K562 (cell line): Measurements from ENCODE around the gene OR4D2. TPM values are rescaled to one million over a fixed set of nuclear protein-coding genes. Genes with fewer than 3 reads are reported as not detected.

Experiments
- ATAC-seq: fragments of 200-7000 bp; cut with Tn5 transposase; 3 replicates; pipeline ENCODE4 v1.9.1; 2020; ENCODE audit warnings: moderate library complexity
- BruUV-seq: library from RNA; stranded (reverse); fragments of 400-500 nt; replicated peaks from 2 replicates; lab custom pipeline; 2021; lab: Mats Ljungman, UMichigan
- CTCF ChIA-PET: fragments of 300-600 bp; formaldehyde crosslinking; extraction: SDS; loops from one replicate; lab custom pipeline; 2021; ENCODE audit warnings: low intra/inter-chr PET ratio; lab: Yijun Ruan, JAX
- POLR2A ChIA-PET: fragments of 300-600, 350-650 bp; sonication (Branson Sonifier 250); formaldehyde crosslinking; extraction: SDS; loops from one replicate; lab custom pipeline; 2021; ENCODE audit warnings: antibody characterized with exemption, inconsistent platforms; lab: Yijun Ruan, JAX
- DNase-seq, 4 experiments: peaks; one replicate each; pipeline versions ENCODE4 v3.0.0 to v3.0.0-alpha.2; 2011 to 2018; ENCODE audit warnings: low spot score in 3 of 4, mixed read lengths in 3 of 4; ENCODE audit errors: extremely low read depth in 1 of 4
- FAIRE-seq: peaks from 2 replicates; lab custom pipeline; 2011; peaks lifted over from hg19 to GRCh38; lab: Jason Lieb, UNC
- H2AFZ ChIP-seq: 2 replicates; pipeline ENCODE4 v1.6.0; 2011; ENCODE audit warnings: low read depth, low read length, control low read depth, inconsistent platforms
- H3K27ac ChIP-seq: fragments of 200-600 bp; 3 replicates; pipeline ENCODE4 v1.8.0; 2011; ENCODE audit warnings: low read depth, mild to moderate bottlenecking, control low read depth, inconsistent platforms, low read length, moderate library complexity, mixed read lengths; ENCODE audit errors: extremely low read depth
- H3K27me3 ChIP-seq, 2 experiments: fragments of 300-600 bp in 1 of 2; 2 replicates in 1 of 2; 3 replicates in 1 of 2; pipeline versions ENCODE4 v1.6.0 to v1.8.0; 2011; ENCODE audit warnings: inconsistent platforms in 2 of 2, low read length in 2 of 2, mild to moderate bottlenecking in 1 of 2, mixed read lengths in 1 of 2, moderate library complexity in 1 of 2; ENCODE audit not compliant: control insufficient read depth in 2 of 2, insufficient read depth in 2 of 2
- H3K36me3 ChIP-seq: fragments of 300-600 bp; 3 replicates; pipeline ENCODE4 v1.8.0; 2011; ENCODE audit warnings: mild to moderate bottlenecking, low read length, inconsistent platforms; ENCODE audit not compliant: control insufficient read depth, insufficient read depth
- H3K4me1 ChIP-seq, 2 experiments: fragments of 200-600 bp in 1 of 2; replicated peaks in 1 of 2; 2 replicates in 1 of 2; 3 replicates in 1 of 2; pipeline versions ENCODE4 v1.5.1 to v1.8.0; 2011; ENCODE audit warnings: inconsistent platforms in 2 of 2, low read length in 2 of 2, mild to moderate bottlenecking in 1 of 2, mixed read lengths in 1 of 2, moderate library complexity in 1 of 2; ENCODE audit not compliant: control insufficient read depth in 2 of 2, insufficient read depth in 2 of 2
- H3K4me2 ChIP-seq: 2 replicates; pipeline ENCODE4 v1.6.1; 2011; ENCODE audit warnings: low read length, control low read depth, inconsistent platforms, mixed read lengths; ENCODE audit not compliant: insufficient read depth
- H3K4me3 ChIP-seq: fragments of 200-600 bp; sonication (generic), shearing (Covaris generic); 2 replicates; pipeline ENCODE4 v1.5.1; 2016; ENCODE audit warnings: control low read depth, inconsistent platforms
- H3K79me2 ChIP-seq: fragments of 200-600 bp; 3 replicates; pipeline ENCODE4 v1.8.0; 2011; ENCODE audit warnings: low read length, inconsistent platforms; ENCODE audit not compliant: control insufficient read depth, insufficient read depth
- H3K9ac ChIP-seq, 2 experiments: 2 replicates each; pipeline versions ENCODE4 v1.6.0 to v1.6.1; 2011; ENCODE audit warnings: low read depth in 2 of 2, low read length in 2 of 2, control low read depth in 1 of 2, inconsistent platforms in 1 of 2, mild to moderate bottlenecking in 1 of 2, mixed read lengths in 1 of 2; ENCODE audit not compliant: insufficient read depth in 1 of 2
- H3K9me1 ChIP-seq: one replicate; pipeline ENCODE4 v1.6.0; 2011; ENCODE audit warnings: inconsistent platforms, mild to moderate bottlenecking, low read length, moderate library complexity; ENCODE audit not compliant: control insufficient read depth, insufficient read depth
- H3K9me3 ChIP-seq: replicated peaks from 2 replicates; pipeline ENCODE4 v1.5.1; 2011; ENCODE audit warnings: low read depth, low read length, inconsistent platforms; ENCODE audit not compliant: control insufficient read depth, insufficient read depth
- H4K20me1 ChIP-seq: replicated peaks from 2 replicates; pipeline ENCODE4 v1.6.1; 2011; ENCODE audit warnings: low read length, inconsistent platforms, mixed read lengths; ENCODE audit not compliant: control insufficient read depth, insufficient read depth
- ATF1 ChIP-seq, 2 experiments: fragments of 450-650 bp in 1 of 2; IDR thresholded peaks; 2 replicates each; pipeline ENCODE4 v1.6.1; 2016; ENCODE audit warnings: missing compliant biosample characterization in 1 of 2, missing genetic modification characterization in 1 of 2
- CREM ChIP-seq: IDR thresholded peaks from 2 replicates; pipeline ENCODE4 v1.6.1; 2014; ENCODE audit warnings: antibody characterized with exemption, low read depth
- E2F6 ChIP-seq, 2 experiments: IDR thresholded peaks; 2 replicates each; pipeline ENCODE4 v1.6.1; 2011; ENCODE audit warnings: borderline replicate concordance in 1 of 2, control low read depth in 1 of 2, low read depth in 1 of 2, low read length in 1 of 2, mild to moderate bottlenecking in 1 of 2, mixed read lengths in 1 of 2, moderate library complexity in 1 of 2; ENCODE audit not compliant: insufficient read depth in 1 of 2, insufficient read length in 1 of 2, poor library complexity in 1 of 2, severe bottlenecking in 1 of 2; ENCODE audit errors: extremely low read depth in 1 of 2
- NFATC3 ChIP-seq: fragments of 450-650 bp; IDR thresholded peaks from 2 replicates; pipeline ENCODE4 v1.6.1; 2017; ENCODE audit warnings: mild to moderate bottlenecking
- UBTF ChIP-seq, 2 experiments: IDR thresholded peaks; 2 replicates each; pipeline ENCODE4 v1.6.1; 2012; ENCODE audit warnings: improper control_type of control experiment in 2 of 2, low read depth in 2 of 2, low read length in 2 of 2, borderline replicate concordance in 1 of 2
- WGBS: fragments of 100-300 bp; shearing (Covaris generic); methylation state at CpG from one replicate; pipeline ENCODE4 v1.1.6; 2016; ENCODE audit warnings: low coverage, mixed read lengths; ENCODE audit not compliant: insufficient coverage; ENCODE audit errors: missing lambda C conversion rate; 5-methylcytosine and 5-hydroxymethylcytosine counted together
- in situ Hi-C: fragments of 300-500 bp; cut with MboI; formaldehyde crosslinking; loops from 4 replicates; pipeline ENCODE4 v1.15.0; 2018; ENCODE audit warnings: inconsistent platforms, mixed read lengths
- intact Hi-C: fragments of 100-400 bp; cut with micrococcal nuclease; formaldehyde crosslinking; loops from 2 replicates; pipeline ENCODE4 v1.14.2; 2022
- polyA plus RNA-seq, 8 experiments: library from polyadenylated mRNA; depleted of rRNA in 4 of 8; stranded (reverse) in 5 of 8; unstranded in 3 of 8; fragments of >200 nt; fragmentation: Nextera tagmentation in 2 of 8; fragmentation: Illumina TruSeq in 1 of 8; extraction: Ambion mirVana in 2 of 8; extraction: Trizol in 1 of 8; gene quantifications; 2 replicates each; pipeline versions ENCODE4 v1.2.1 to v1.2.3, GENCODE V29; 2011 to 2014; ENCODE audit warnings: inconsistent platforms in 1 of 8, missing spikeins in 1 of 8
- total RNA-seq, 7 experiments: library from RNA; depleted of rRNA in 6 of 7; stranded (reverse); fragments of >200 nt in 6 of 7; fragmentation: Illumina TruSeq in 2 of 7; extraction: Trizol in 2 of 7; gene quantifications; 2 replicates each; pipeline versions ENCODE4 v1.2.1 to v1.2.3, GENCODE V29; 2011 to 2021; ENCODE audit warnings: low replicate concordance in 1 of 7
- TF ChIP-seq, protein P1 (sequence below): fragments of 250-450 bp; sonication (Bioruptor Pico); IDR thresholded peaks from 2 replicates; pipeline ENCODE4 v1.8.0; 2022; ENCODE audit warnings: moderate library complexity, mild to moderate bottlenecking, inconsistent platforms

OR4D2 gene
- total and polyA plus RNA-seq, 9 of the 15 experiments (the other 6 are each of a cell fraction or from before 2014, with no cell fraction given) = not detected

GRCh38 chr17:58156839-58157803 is 9.7 kb upstream of the OR4D2 start:
- H3K79me2 ChIP-seq = no peaks in the 10 kb centered on the region
- H3K36me3 ChIP-seq = no peaks in the 10 kb centered on the region
- FAIRE-seq = peak; percentile 40
- H3K9ac ChIP-seq = peak overlapping the region in 1 of 2 experiments; percentile 66; a peak in 2 of 4 replicates
- intact Hi-C loops = no loop called here
- CTCF ChIA-PET = no interaction called here
- peak; percentile 61 for ATAC-seq
- peak overlapping the region; percentile 23; the same call in 1 of the 2 replicates for H3K4me3 ChIP-seq
- no peaks in the 10 kb centered on the region for H4K20me1 ChIP-seq
- in situ Hi-C loops = no loop called here
- 5% methylated on average over 65 of the region's 65 CpGs for WGBS
- TF ChIP-seq E2F6 (IDR thresholded peaks at IDR 0.05; ENCODE audit: borderline replicate concordance in 1 of 2, extremely low read depth in 1 of 2, insufficient read depth in 1 of 2, insufficient read length in 1 of 2, low read depth in 1 of 2, low read length in 1 of 2, poor library complexity in 1 of 2, severe bottlenecking in 1 of 2) (peak in 1 of 2 experiments; percentile 18), NFATC3 (no peak), UBTF (IDR thresholded peaks at IDR 0.05; ENCODE audit: borderline replicate concordance in 1 of 2, low read depth in 2 of 2, low read length in 2 of 2) (0 out of 4 replicates have a peak, but pooled peaks of 1 of the 2 experiments have one; percentile 48), ATF1 (CRISPR knock-in tag; IDR thresholded peaks at IDR 0.05) (no peak), ATF1 (tag; IDR thresholded peaks at IDR 0.05) (peak; percentile 53), CREM (0 out of 2 replicates have a peak, but pooled peaks have one; percentile 14)
- TF ChIP-seq, protein P1, sequence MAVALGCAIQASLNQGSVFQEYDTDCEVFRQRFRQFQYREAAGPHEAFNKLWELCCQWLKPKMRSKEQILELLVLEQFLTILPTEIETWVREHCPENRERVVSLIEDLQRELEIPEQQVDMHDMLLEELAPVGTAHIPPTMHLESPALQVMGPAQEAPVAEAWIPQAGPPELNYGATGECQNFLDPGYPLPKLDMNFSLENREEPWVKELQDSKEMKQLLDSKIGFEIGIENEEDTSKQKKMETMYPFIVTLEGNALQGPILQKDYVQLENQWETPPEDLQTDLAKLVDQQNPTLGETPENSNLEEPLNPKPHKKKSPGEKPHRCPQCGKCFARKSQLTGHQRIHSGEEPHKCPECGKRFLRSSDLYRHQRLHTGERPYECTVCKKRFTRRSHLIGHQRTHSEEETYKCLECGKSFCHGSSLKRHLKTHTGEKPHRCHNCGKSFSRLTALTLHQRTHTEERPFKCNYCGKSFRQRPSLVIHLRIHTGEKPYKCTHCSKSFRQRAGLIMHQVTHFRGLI (CRISPR knock-in tag) = no peak
- TF ChIP-seq, all 486 proteins: peak for 4
- no TSS peak for BruUV-seq
- Histone ChIP-seq H3K9me1 (no peaks in the 10 kb centered on the region), H3K4me2 (peak overlapping the region; percentile 40), H3K4me1 (peaks cover 0 to 7% of the 10 kb centered on the region in 2 experiments; a peak in 2 of 5 replicates), H3K27ac (no peak overlapping the region), H3K9me3 (no peaks in the 10 kb centered on the region), H3K27me3 (peaks cover 24 to 39% of the 10 kb centered on the region in 2 experiments), H2AFZ (peak overlapping the region; percentile 52; the same call in 1 of the 2 replicates)
- POLR2A ChIA-PET = interaction anchor here (0.7 kb wide), 1 partner anchor 296 kb away, joined by 4 read pairs; no protein-coding TSS in a partner anchor
- peak; percentile 14 to 33 (median 24) for DNase-seq
